K562 (cell line): ENCODE results near the gene ANTXRL. TPM values are rescaled to one million over a fixed set of nuclear protein-coding genes. Genes with fewer than 3 reads are reported as not detected.

ENCODE experiments used
- ATAC-seq: fragments of 200-7000 bp; cut with Tn5 transposase; 3 replicates; pipeline ENCODE4 v1.9.1; 2020; ENCODE audit warnings: moderate library complexity
- BruUV-seq: library from RNA; stranded (reverse); fragments of 400-500 nt; replicated peaks from 2 replicates; lab custom pipeline; 2021; lab: Mats Ljungman, UMichigan
- CTCF ChIA-PET: fragments of 300-600 bp; formaldehyde crosslinking; extraction: SDS; loops from one replicate; lab custom pipeline; 2021; ENCODE audit warnings: low intra/inter-chr PET ratio; lab: Yijun Ruan, JAX
- POLR2A ChIA-PET: fragments of 300-600, 350-650 bp; sonication (Branson Sonifier 250); formaldehyde crosslinking; extraction: SDS; loops from one replicate; lab custom pipeline; 2021; ENCODE audit warnings: antibody characterized with exemption, inconsistent platforms; lab: Yijun Ruan, JAX
- DNase-seq, 4 experiments: peaks; one replicate each; pipeline versions ENCODE4 v3.0.0 to v3.0.0-alpha.2; 2011 to 2018; ENCODE audit warnings: low spot score in 3 of 4, mixed read lengths in 3 of 4; ENCODE audit errors: extremely low read depth in 1 of 4
- FAIRE-seq: peaks from 2 replicates; lab custom pipeline; 2011; peaks lifted over from hg19 to GRCh38; lab: Jason Lieb, UNC
- H2AFZ ChIP-seq: 2 replicates; pipeline ENCODE4 v1.6.0; 2011; ENCODE audit warnings: low read depth, low read length, control low read depth, inconsistent platforms
- H3K27ac ChIP-seq: fragments of 200-600 bp; 3 replicates; pipeline ENCODE4 v1.8.0; 2011; ENCODE audit warnings: low read depth, mild to moderate bottlenecking, control low read depth, inconsistent platforms, low read length, moderate library complexity, mixed read lengths; ENCODE audit errors: extremely low read depth
- H3K27me3 ChIP-seq, 2 experiments: fragments of 300-600 bp in 1 of 2; 2 replicates in 1 of 2; 3 replicates in 1 of 2; pipeline versions ENCODE4 v1.6.0 to v1.8.0; 2011; ENCODE audit warnings: inconsistent platforms in 2 of 2, low read length in 2 of 2, mild to moderate bottlenecking in 1 of 2, mixed read lengths in 1 of 2, moderate library complexity in 1 of 2; ENCODE audit not compliant: control insufficient read depth in 2 of 2, insufficient read depth in 2 of 2
- H3K36me3 ChIP-seq: fragments of 300-600 bp; 3 replicates; pipeline ENCODE4 v1.8.0; 2011; ENCODE audit warnings: mild to moderate bottlenecking, low read length, inconsistent platforms; ENCODE audit not compliant: control insufficient read depth, insufficient read depth
- H3K4me1 ChIP-seq, 2 experiments: fragments of 200-600 bp in 1 of 2; replicated peaks in 1 of 2; 2 replicates in 1 of 2; 3 replicates in 1 of 2; pipeline versions ENCODE4 v1.5.1 to v1.8.0; 2011; ENCODE audit warnings: inconsistent platforms in 2 of 2, low read length in 2 of 2, mild to moderate bottlenecking in 1 of 2, mixed read lengths in 1 of 2, moderate library complexity in 1 of 2; ENCODE audit not compliant: control insufficient read depth in 2 of 2, insufficient read depth in 2 of 2
- H3K4me2 ChIP-seq: 2 replicates; pipeline ENCODE4 v1.6.1; 2011; ENCODE audit warnings: low read length, control low read depth, inconsistent platforms, mixed read lengths; ENCODE audit not compliant: insufficient read depth
- H3K4me3 ChIP-seq: fragments of 200-600 bp; sonication (generic), shearing (Covaris generic); 2 replicates; pipeline ENCODE4 v1.5.1; 2016; ENCODE audit warnings: control low read depth, inconsistent platforms
- H3K79me2 ChIP-seq: fragments of 200-600 bp; 3 replicates; pipeline ENCODE4 v1.8.0; 2011; ENCODE audit warnings: low read length, inconsistent platforms; ENCODE audit not compliant: control insufficient read depth, insufficient read depth
- H3K9ac ChIP-seq, 2 experiments: 2 replicates each; pipeline versions ENCODE4 v1.6.0 to v1.6.1; 2011; ENCODE audit warnings: low read depth in 2 of 2, low read length in 2 of 2, control low read depth in 1 of 2, inconsistent platforms in 1 of 2, mild to moderate bottlenecking in 1 of 2, mixed read lengths in 1 of 2; ENCODE audit not compliant: insufficient read depth in 1 of 2
- H3K9me1 ChIP-seq: one replicate; pipeline ENCODE4 v1.6.0; 2011; ENCODE audit warnings: inconsistent platforms, mild to moderate bottlenecking, low read length, moderate library complexity; ENCODE audit not compliant: control insufficient read depth, insufficient read depth
- H3K9me3 ChIP-seq: replicated peaks from 2 replicates; pipeline ENCODE4 v1.5.1; 2011; ENCODE audit warnings: low read depth, low read length, inconsistent platforms; ENCODE audit not compliant: control insufficient read depth, insufficient read depth
- H4K20me1 ChIP-seq: replicated peaks from 2 replicates; pipeline ENCODE4 v1.6.1; 2011; ENCODE audit warnings: low read length, inconsistent platforms, mixed read lengths; ENCODE audit not compliant: control insufficient read depth, insufficient read depth
- CUX1 ChIP-seq: fragments of 200-800 bp; sonication (Bioruptor generic); IDR thresholded peaks from 2 replicates; pipeline ENCODE4 v1.6.1; 2016; ENCODE audit warnings: missing genetic modification characterization, missing compliant biosample characterization
- FOXJ3 ChIP-seq: sonication (generic); formaldehyde crosslinking; IDR thresholded peaks from 2 replicates; pipeline ENCODE4 v1.4.0; 2020; ENCODE audit warnings: mild to moderate bottlenecking, missing genetic modification reagents
- FOXK2 ChIP-seq, 2 experiments: fragments of 450-650 bp; IDR thresholded peaks in 1 of 2; conservative IDR thresholded peaks in 1 of 2; 2 replicates each; pipeline ENCODE4 v1.6.1; 2016; ENCODE audit warnings: low read depth in 2 of 2, mild to moderate bottlenecking in 1 of 2
- MTF1 ChIP-seq: fragments of 250-450 bp; sonication (Bioruptor Pico); IDR thresholded peaks from 2 replicates; pipeline ENCODE4 v1.9.0; 2021; ENCODE audit warnings: moderate library complexity, mild to moderate bottlenecking, inconsistent platforms, borderline replicate concordance
- NCOR1 ChIP-seq: fragments of 450-650 bp; IDR thresholded peaks from 2 replicates; pipeline ENCODE4 v1.6.1; 2016; ENCODE audit warnings: mild to moderate bottlenecking, moderate library complexity
- NKRF ChIP-seq: fragments of 450-650 bp; IDR thresholded peaks from 2 replicates; pipeline ENCODE4 v1.6.1; 2016; ENCODE audit warnings: borderline replicate concordance
- PCBP1 ChIP-seq: fragments of 200-400 bp; formaldehyde crosslinking; IDR thresholded peaks from 2 replicates; pipeline ENCODE4 v1.6.1; 2018; ENCODE audit warnings: mild to moderate bottlenecking, low read depth, low read length; ENCODE audit not compliant: poor library complexity, severe bottlenecking
- TBP ChIP-seq: optimal IDR thresholded peaks from 2 replicates; pipeline ENCODE3; 2011; ENCODE audit warnings: low read depth, low read length, improper control_type of control experiment
- TCF3 ChIP-seq: sonication (generic); formaldehyde crosslinking; IDR thresholded peaks from 2 replicates; pipeline ENCODE4 v1.4.0; 2020; ENCODE audit warnings: mild to moderate bottlenecking, missing genetic modification reagents
- ZFP30 ChIP-seq: fragments of 250-450 bp; sonication (Bioruptor Pico); IDR thresholded peaks from 2 replicates; pipeline ENCODE4 v1.8.0; 2022; ENCODE audit warnings: moderate library complexity, mild to moderate bottlenecking, inconsistent platforms, borderline replicate concordance
- ZNF384 ChIP-seq: IDR thresholded peaks from 2 replicates; pipeline ENCODE4 v1.6.1; 2012; ENCODE audit warnings: low read depth, low read length, improper control_type of control experiment
- ZNF395 ChIP-seq: fragments of 200-800 bp; sonication (Bioruptor generic); IDR thresholded peaks from 2 replicates; pipeline ENCODE4 v1.6.1; 2017; ENCODE audit warnings: missing genetic modification characterization, missing compliant biosample characterization
- ZNF644 ChIP-seq: fragments of 200-800 bp; sonication (Bioruptor generic); IDR thresholded peaks from 2 replicates; pipeline ENCODE4 v1.6.1; 2016; ENCODE audit warnings: low read depth, missing genetic modification characterization, missing compliant biosample characterization
- ZNF699 ChIP-seq: fragments of 250-450 bp; sonication (Bioruptor Pico); IDR thresholded peaks from 2 replicates; pipeline ENCODE4 v1.8.0; 2021; ENCODE audit warnings: mild to moderate bottlenecking, moderate library complexity; ENCODE audit not compliant: insufficient replicate concordance
- WGBS: fragments of 100-300 bp; shearing (Covaris generic); methylation state at CpG from one replicate; pipeline ENCODE4 v1.1.6; 2016; ENCODE audit warnings: low coverage, mixed read lengths; ENCODE audit not compliant: insufficient coverage; ENCODE audit errors: missing lambda C conversion rate; 5-methylcytosine and 5-hydroxymethylcytosine counted together
- in situ Hi-C: fragments of 300-500 bp; cut with MboI; formaldehyde crosslinking; loops from 4 replicates; pipeline ENCODE4 v1.15.0; 2018; ENCODE audit warnings: inconsistent platforms, mixed read lengths
- intact Hi-C: fragments of 100-400 bp; cut with micrococcal nuclease; formaldehyde crosslinking; loops from 2 replicates; pipeline ENCODE4 v1.14.2; 2022
- polyA plus RNA-seq, 8 experiments: library from polyadenylated mRNA; depleted of rRNA in 4 of 8; stranded (reverse) in 5 of 8; unstranded in 3 of 8; fragments of >200 nt; fragmentation: Nextera tagmentation in 2 of 8; fragmentation: Illumina TruSeq in 1 of 8; extraction: Ambion mirVana in 2 of 8; extraction: Trizol in 1 of 8; gene quantifications; 2 replicates each; pipeline versions ENCODE4 v1.2.1 to v1.2.3, GENCODE V29; 2011 to 2014; ENCODE audit warnings: inconsistent platforms in 1 of 8, missing spikeins in 1 of 8
- total RNA-seq, 7 experiments: library from RNA; depleted of rRNA in 6 of 7; stranded (reverse); fragments of >200 nt in 6 of 7; fragmentation: Illumina TruSeq in 2 of 7; extraction: Trizol in 2 of 7; gene quantifications; 2 replicates each; pipeline versions ENCODE4 v1.2.1 to v1.2.3, GENCODE V29; 2011 to 2021; ENCODE audit warnings: low replicate concordance in 1 of 7

ANTXRL gene
- total and polyA plus RNA-seq, 9 of the 15 experiments (the other 6 are each of a cell fraction or from before 2014, with no cell fraction given): not detected

GRCh38 chr10:46272863-46273415 is 13.9 kb upstream of the ANTXRL start:
- Histone ChIP-seq H3K4me3 (no peak overlapping the region), H3K36me3 (no peaks in the 10 kb centered on the region), H2AFZ (no peak overlapping the region), H3K9me1 (peaks cover 3% of the 10 kb centered on the region), H3K27ac (no peak overlapping the region), H3K4me2 (no peak overlapping the region), H3K27me3 (peaks cover 0 to 12% of the 10 kb centered on the region in 2 experiments; a peak in 4 of 5 replicates), H3K79me2 (no peaks in the 10 kb centered on the region), H4K20me1 (no peaks in the 10 kb centered on the region; the same call in 1 of the 2 replicates), H3K9me3 (no peaks in the 10 kb centered on the region), H3K9ac (no peak overlapping the region), H3K4me1 (peaks cover 3 to 6% of the 10 kb centered on the region in 2 experiments; a peak in 4 of 5 replicates)
- POLR2A ChIA-PET: no interaction called here
- DNase-seq (no peak), ATAC-seq (no peak), FAIRE-seq (no peak)
- in situ Hi-C loops (no loop called here), intact Hi-C loops (no loop called here)
- BruUV-seq: no TSS peak
- CTCF ChIA-PET: interaction anchor here (0.5 kb wide), 1 partner anchor 244 kb away, joined by 3 read pairs; no protein-coding TSS in a partner anchor
- 0% methylated on average over 4 of the region's 4 CpGs for WGBS
- TF ChIP-seq TCF3 (CRISPR knock-in tag) (no peak), CUX1 (no peak), NCOR1 (no peak), PCBP1 (no peak), ZNF699 (CRISPR knock-in tag) (no peak), TBP (no peak), ZNF644 (tag) (no peak), MTF1 (no peak), ZNF395 (CRISPR knock-in tag) (no peak), FOXK2 (conservative IDR thresholded peaks at IDR 0.05 in 1 of 2, IDR thresholded peaks at IDR 0.05 in 1 of 2; ENCODE audit: low read depth in 2 of 2) (no peak), ZNF384 (no peak), FOXJ3 (CRISPR knock-in tag) (no peak), ZFP30 (CRISPR knock-in tag) (no peak), NKRF (no peak)
